H1 (cell line): Measurements from ENCODE around the gene UNC119B. TPM values are rescaled to one million over a fixed set of nuclear protein-coding genes. Genes with fewer than 3 reads are reported as not detected.

Experiments used
- CTCF ChIA-PET: fragments of 300-600 bp; sonication (Branson Sonifier 250); formaldehyde crosslinking; loops from one replicate; lab custom pipeline; 2021; ENCODE audit not compliant: partially characterized antibody; lab: Charles Lee
- POLR2A ChIA-PET: fragments of 300-600 bp; sonication (Branson Sonifier 250); formaldehyde crosslinking; loops from one replicate; lab custom pipeline; 2021; ENCODE audit warnings: inconsistent platforms; ENCODE audit not compliant: partially characterized antibody; lab: Charles Lee
- DNase-seq, 2 experiments: peaks; one replicate each; pipeline versions ENCODE4 v3.0.0 to v3.0.0-alpha.2; 2010 to 2022; ENCODE audit warnings: low spot score in 2 of 2, low read depth in 1 of 2, mixed read lengths in 1 of 2
- FAIRE-seq: peaks from 2 replicates; lab custom pipeline; 2011; peaks lifted over from hg19 to GRCh38; lab: Jason Lieb, UNC
- H2AFZ ChIP-seq: 2 replicates; pipeline ENCODE4 v1.8.1; 2012; ENCODE audit warnings: low read length, inconsistent platforms
- H2AK5ac ChIP-seq: 2 replicates; pipeline ENCODE4 v1.6.1; 2013; ENCODE audit warnings: low read depth, low read length
- H2BK120ac ChIP-seq: replicated peaks from 2 replicates; pipeline ENCODE3; 2013; ENCODE audit warnings: low read depth, low read length, inconsistent platforms
- H2BK12ac ChIP-seq: 2 replicates; pipeline ENCODE4 v1.6.1; 2013; ENCODE audit warnings: low read depth, low read length
- H2BK15ac ChIP-seq: 2 replicates; pipeline ENCODE4 v1.6.1; 2013; ENCODE audit warnings: low read length
- H2BK20ac ChIP-seq: 2 replicates; pipeline ENCODE4 v1.6.1; 2013; ENCODE audit warnings: low read length
- H2BK5ac ChIP-seq: 2 replicates; pipeline ENCODE4 v1.6.1; 2013; ENCODE audit warnings: low read depth, low read length
- H3K14ac ChIP-seq: 2 replicates; pipeline ENCODE4 v1.6.1; 2013; ENCODE audit warnings: inconsistent platforms; ENCODE audit not compliant: insufficient read length
- H3K18ac ChIP-seq: 2 replicates; pipeline ENCODE4 v1.6.1; 2013; ENCODE audit warnings: low read length; ENCODE audit errors: extremely low read depth
- H3K23ac ChIP-seq: 2 replicates; pipeline ENCODE4 v1.6.1; 2013; ENCODE audit warnings: inconsistent platforms; ENCODE audit not compliant: insufficient read length
- H3K23me2 ChIP-seq: 2 replicates; pipeline ENCODE4 v1.6.1; 2013; ENCODE audit warnings: low read depth, low read length
- H3K27ac ChIP-seq: 2 replicates; pipeline ENCODE4 v1.6.1; 2011; ENCODE audit warnings: low read depth, low read length, inconsistent platforms
- H3K27me3 ChIP-seq, 4 experiments: replicated peaks in 1 of 4; 1 replicate in 1 of 4; 2 replicates in 3 of 4; pipeline versions ENCODE4 v1.6.1 to v1.8.1; 2011 to 2013; ENCODE audit warnings: low read length in 3 of 4, mild to moderate bottlenecking in 3 of 4, inconsistent platforms in 2 of 4, mixed read lengths in 2 of 4, moderate library complexity in 1 of 4; ENCODE audit not compliant: control insufficient read depth in 3 of 4, insufficient read depth in 3 of 4; ENCODE audit errors: extremely low read depth in 1 of 4
- H3K36me3 ChIP-seq, 4 experiments: 2 replicates each; pipeline versions ENCODE4 v1.6.1 to v1.8.1; 2011 to 2013; ENCODE audit warnings: mild to moderate bottlenecking in 4 of 4, low read length in 3 of 4, moderate library complexity in 2 of 4, control low read depth in 1 of 4, inconsistent platforms in 1 of 4; ENCODE audit not compliant: insufficient read depth in 4 of 4, control insufficient read depth in 2 of 4
- H3K4ac ChIP-seq: replicated peaks from 2 replicates; pipeline ENCODE3; 2013; ENCODE audit warnings: low read length, low read depth, mixed read lengths, inconsistent platforms; ENCODE audit not compliant: insufficient read length
- H3K4me1 ChIP-seq, 4 experiments: replicated peaks in 1 of 4; 1 replicate in 1 of 4; 2 replicates in 3 of 4; pipeline versions ENCODE4 v1.6.1 to v1.8.1; 2011 to 2013; ENCODE audit warnings: low read length in 3 of 4, inconsistent platforms in 2 of 4, mixed read lengths in 1 of 4; ENCODE audit not compliant: insufficient read depth in 4 of 4, control insufficient read depth in 3 of 4
- H3K4me2 ChIP-seq, 2 experiments: 2 replicates each; pipeline versions ENCODE4 v1.6.1 to v1.8.1; 2011 to 2013; ENCODE audit warnings: low read depth in 2 of 2, low read length in 2 of 2, control low read depth in 1 of 2, inconsistent platforms in 1 of 2, mild to moderate bottlenecking in 1 of 2; ENCODE audit not compliant: insufficient read depth in 1 of 2
- H3K4me3 ChIP-seq, 4 experiments: fragments of 200-600, 300-600 bp in 1 of 4; sonication (generic), shearing (Covaris generic), sonication (Bioruptor Twin) in 1 of 4; 2 replicates each; pipeline versions ENCODE4 v1.5.1 to v1.8.1; 2011 to 2016; ENCODE audit warnings: low read length in 4 of 4, low read depth in 3 of 4, control low read depth in 2 of 4, inconsistent platforms in 2 of 4, mild to moderate bottlenecking in 2 of 4, mixed read lengths in 1 of 4, moderate library complexity in 1 of 4; ENCODE audit not compliant: insufficient read depth in 2 of 4; ENCODE audit errors: extremely low read depth in 1 of 4
- H3K56ac ChIP-seq: replicated peaks from 2 replicates; pipeline ENCODE3; 2013; ENCODE audit warnings: low read depth, mild to moderate bottlenecking, mixed read lengths, low read length, inconsistent platforms; ENCODE audit not compliant: insufficient read length
- H3K79me1 ChIP-seq: 2 replicates; pipeline ENCODE4 v1.6.1; 2013; ENCODE audit warnings: low read depth, low read length, control low read depth
- H3K79me2 ChIP-seq, 2 experiments: 2 replicates each; pipeline versions ENCODE4 v1.6.1 to v1.8.1; 2012 to 2013; ENCODE audit warnings: low read length in 2 of 2, mild to moderate bottlenecking in 2 of 2, inconsistent platforms in 1 of 2; ENCODE audit not compliant: insufficient read depth in 2 of 2, control insufficient read depth in 1 of 2
- H3K9ac ChIP-seq, 4 experiments: replicated peaks in 1 of 4; 1 replicate in 1 of 4; 2 replicates in 3 of 4; pipeline versions ENCODE4 v1.6.1 to v1.8.1; 2011 to 2013; ENCODE audit warnings: low read depth in 3 of 4, low read length in 3 of 4, control low read depth in 2 of 4, mild to moderate bottlenecking in 2 of 4, moderate library complexity in 2 of 4, inconsistent platforms in 1 of 4; ENCODE audit errors: extremely low read depth in 1 of 4
- H3K9me3 ChIP-seq, 2 experiments: 2 replicates each; pipeline versions ENCODE4 v1.6.1 to v1.8.1; 2012 to 2013; ENCODE audit warnings: mild to moderate bottlenecking in 2 of 2, moderate library complexity in 2 of 2, control low read depth in 1 of 2, inconsistent platforms in 1 of 2, low read depth in 1 of 2, low read length in 1 of 2, mixed read lengths in 1 of 2; ENCODE audit not compliant: insufficient read depth in 2 of 2
- H4K20me1 ChIP-seq, 2 experiments: replicated peaks in 1 of 2; 2 replicates each; pipeline versions ENCODE3 to v1.8.1; 2011 to 2013; ENCODE audit warnings: inconsistent platforms in 2 of 2, low read length in 2 of 2, mild to moderate bottlenecking in 1 of 2; ENCODE audit not compliant: insufficient read depth in 2 of 2, control insufficient read depth in 1 of 2
- H4K5ac ChIP-seq: 2 replicates; pipeline ENCODE4 v1.6.1; 2013; ENCODE audit warnings: low read length, low read depth, mixed read lengths, inconsistent platforms; ENCODE audit not compliant: insufficient read length
- H4K8ac ChIP-seq: 2 replicates; pipeline ENCODE4 v1.8.0; 2013; ENCODE audit warnings: mild to moderate bottlenecking, moderate library complexity, low read length, inconsistent platforms; ENCODE audit not compliant: insufficient read depth; ENCODE audit errors: extremely low read depth
- H4K91ac ChIP-seq: replicated peaks from 2 replicates; pipeline ENCODE3; 2013; ENCODE audit warnings: low read length, mixed read lengths, inconsistent platforms; ENCODE audit not compliant: insufficient read length
- CBX5 ChIP-seq: fragments of 300-800, 300-1000 bp; sonication (generic); IDR thresholded peaks from 2 replicates; pipeline ENCODE4 v1.7.1; 2016; ENCODE audit warnings: antibody characterized with exemption, low read length, low read depth
- SP1 ChIP-seq: IDR thresholded peaks from 2 replicates; pipeline ENCODE4 v1.6.1; 2011; ENCODE audit warnings: low read depth, low read length
- TAF7 ChIP-seq: optimal IDR thresholded peaks from 2 replicates; pipeline ENCODE3; 2011; ENCODE audit warnings: low read depth, mild to moderate bottlenecking, inconsistent platforms, low read length, moderate library complexity, borderline replicate concordance
- ZNF274 ChIP-seq: IDR thresholded peaks from 2 replicates; pipeline ENCODE4 v1.7.0; 2012; ENCODE audit warnings: low read length, borderline replicate concordance; ENCODE audit errors: extremely low read depth
- WGBS, 2 experiments: shearing (Covaris generic) in 1 of 2; methylation state at CpG; one replicate each; pipeline versions ENCODE4 v1.1.6 to v1.1.7; 2013 to 2015; ENCODE audit warnings: low lambda C conversion rate in 2 of 2, mixed read lengths in 2 of 2, inconsistent platforms in 1 of 2, low coverage in 1 of 2, missing lambda C conversion rate in 1 of 2; ENCODE audit not compliant: insufficient replicate concordance in 2 of 2, insufficient coverage in 1 of 2, insufficient read length in 1 of 2; ENCODE audit errors: extremely low coverage in 1 of 2, missing lambda C conversion rate in 1 of 2; 5-methylcytosine and 5-hydroxymethylcytosine counted together
- polyA plus RNA-seq, 7 experiments: library from polyadenylated mRNA; depleted of rRNA in 3 of 7; stranded (reverse) in 5 of 7; unstranded in 2 of 7; fragments of >200 nt in 5 of 7; fragments of 200-250 nt in 2 of 7; gene quantifications; 1 replicate in 5 of 7; 2 replicates in 1 of 7; 4 replicates in 1 of 7; pipeline versions ENCODE4 v1.2.1 to v1.2.3, GENCODE V29; 2011 to 2013; ENCODE audit warnings: missing spikeins in 2 of 7, mixed read lengths in 2 of 7
- total RNA-seq: library from RNA; stranded (reverse); fragmentation: NEBNext Ultra II Directional; extraction: Animal tissue kit (Norgen Biotek cat#: 25700); gene quantifications from 2 replicates; pipeline ENCODE4 v1.2.1, GENCODE V29; 2021

The UNC119B gene
- total and polyA plus RNA-seq, 2 of the 8 experiments (the other 6 are each of a cell fraction or from before 2014, with no cell fraction given): 40.5 to 50.1 TPM

- no peak overlapping the region for H2AK5ac ChIP-seq
- H2BK5ac ChIP-seq: no peak overlapping the region
- H3K23ac ChIP-seq: no peak overlapping the region
- peaks cover 2 to 9% of the 10 kb centered on the region in 2 experiments for H4K20me1 ChIP-seq
- no peaks in the 10 kb centered on the region for H3K9me3 ChIP-seq
- H4K5ac ChIP-seq: no peak overlapping the region
- FAIRE-seq (no peak), DNase-seq (no peak)
- no peak overlapping the region for H2AFZ ChIP-seq
- no peaks in the 10 kb centered on the region for H3K4me1 ChIP-seq
- H3K79me1 ChIP-seq: 0 out of 2 replicates have a peak, but pooled peaks cover 5% of the 10 kb centered on the region
- H3K18ac ChIP-seq: no peak overlapping the region
- H3K79me2 ChIP-seq: peaks cover 0 to 6% of the 10 kb centered on the region in 2 experiments; a peak in 1 of 4 replicates
- H3K23me2 ChIP-seq: no peaks in the 10 kb centered on the region
- TF ChIP-seq ZNF274 (no peak), TAF7 (no peak), CBX5 (no peak), SP1 (no peak)
- no peak overlapping the region for H3K4me3 ChIP-seq
- no peak overlapping the region for H3K14ac ChIP-seq
- H3K56ac ChIP-seq: no peak overlapping the region
- H2BK20ac ChIP-seq: no peak overlapping the region
- no peak overlapping the region for H2BK15ac ChIP-seq
- no peak overlapping the region for H4K91ac ChIP-seq
- H4K8ac ChIP-seq: no peak overlapping the region
- H3K4me2 ChIP-seq: no peak overlapping the region
- H2BK120ac ChIP-seq: no peak overlapping the region
- CTCF ChIA-PET: no interaction called here
- H3K27ac ChIP-seq: no peak overlapping the region
- no peak overlapping the region for H3K4ac ChIP-seq
- peaks cover 45 to 86% (median 77%) of the 10 kb centered on the region in 4 experiments for H3K36me3 ChIP-seq
- no peaks in the 10 kb centered on the region for H3K27me3 ChIP-seq
- WGBS, 2 experiments: 92% methylated on average over 9 of the region's 9 CpGs; no CpG with 5 or more reads in 1 of the 2 experiments
- no peak overlapping the region for H3K9ac ChIP-seq
- POLR2A ChIA-PET: interaction anchor here (1.0 kb wide), 1 partner anchor 9 kb away, joined by 3 read pairs; no protein-coding TSS in a partner anchor
- H2BK12ac ChIP-seq: no peak overlapping the region
These were observed 7.8 kb downstream of the UNC119B start for GRCh38 chr12:120718055-120718454.
